GM12875 (cell line): Measurements from ENCODE around the gene NHERF1.

ENCODE experiments used
- H3K4me3 ChIP-seq: one replicate; pipeline ENCODE4 v1.5.1; 2011; ENCODE audit warnings: low read depth, low read length, control low read depth
- TF ChIP-seq, protein P1 (sequence below): IDR thresholded peaks from 2 replicates; pipeline ENCODE4 v1.5.1; 2011; ENCODE audit warnings: low read depth, mild to moderate bottlenecking, control low read depth, inconsistent platforms, low read length, moderate library complexity, borderline replicate concordance; ENCODE audit not compliant: insufficient read depth

Gene NHERF1

DNA sequence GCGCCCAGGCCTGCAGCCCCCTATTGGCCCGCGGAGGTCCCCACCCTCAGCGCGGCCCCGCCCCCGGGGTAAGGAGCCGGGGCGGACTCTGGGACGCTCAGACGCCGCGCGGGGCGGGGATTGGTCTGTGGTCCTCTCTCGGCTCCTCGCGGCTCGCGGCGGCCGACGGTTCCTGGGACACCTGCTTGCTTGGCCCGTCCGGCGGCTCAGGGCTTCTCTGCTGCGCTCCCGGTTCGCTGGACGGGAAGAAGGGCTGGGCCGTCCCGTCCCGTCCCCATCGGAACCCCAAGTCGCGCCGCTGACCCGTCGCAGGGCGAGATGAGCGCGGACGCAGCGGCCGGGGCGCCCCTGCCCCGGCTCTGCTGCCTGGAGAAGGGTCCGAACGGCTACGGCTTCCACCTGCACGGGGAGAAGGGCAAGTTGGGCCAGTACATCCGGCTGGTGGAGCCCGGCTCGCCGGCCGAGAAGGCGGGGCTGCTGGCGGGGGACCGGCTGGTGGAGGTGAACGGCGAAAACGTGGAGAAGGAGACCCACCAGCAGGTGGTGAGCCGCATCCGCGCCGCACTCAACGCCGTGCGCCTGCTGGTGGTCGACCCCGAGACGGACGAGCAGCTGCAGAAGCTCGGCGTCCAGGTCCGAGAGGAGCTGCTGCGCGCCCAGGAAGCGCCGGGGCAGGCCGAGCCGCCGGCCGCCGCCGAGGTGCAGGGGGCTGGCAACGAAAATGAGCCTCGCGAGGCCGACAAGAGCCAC lies at the start of gene NHERF1:
NHERF1 (plus strand) TSS at position 100 of the 750 bp plus-strand sequence; CDS start at position 319, 219 bp downstream.
- H3K4me3 ChIP-seq: peak within 1 kb of the TSS; percentile 82
- TF ChIP-seq, protein P1, sequence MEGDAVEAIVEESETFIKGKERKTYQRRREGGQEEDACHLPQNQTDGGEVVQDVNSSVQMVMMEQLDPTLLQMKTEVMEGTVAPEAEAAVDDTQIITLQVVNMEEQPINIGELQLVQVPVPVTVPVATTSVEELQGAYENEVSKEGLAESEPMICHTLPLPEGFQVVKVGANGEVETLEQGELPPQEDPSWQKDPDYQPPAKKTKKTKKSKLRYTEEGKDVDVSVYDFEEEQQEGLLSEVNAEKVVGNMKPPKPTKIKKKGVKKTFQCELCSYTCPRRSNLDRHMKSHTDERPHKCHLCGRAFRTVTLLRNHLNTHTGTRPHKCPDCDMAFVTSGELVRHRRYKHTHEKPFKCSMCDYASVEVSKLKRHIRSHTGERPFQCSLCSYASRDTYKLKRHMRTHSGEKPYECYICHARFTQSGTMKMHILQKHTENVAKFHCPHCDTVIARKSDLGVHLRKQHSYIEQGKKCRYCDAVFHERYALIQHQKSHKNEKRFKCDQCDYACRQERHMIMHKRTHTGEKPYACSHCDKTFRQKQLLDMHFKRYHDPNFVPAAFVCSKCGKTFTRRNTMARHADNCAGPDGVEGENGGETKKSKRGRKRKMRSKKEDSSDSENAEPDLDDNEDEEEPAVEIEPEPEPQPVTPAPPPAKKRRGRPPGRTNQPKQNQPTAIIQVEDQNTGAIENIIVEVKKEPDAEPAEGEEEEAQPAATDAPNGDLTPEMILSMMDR: 0 out of 2 replicates have a peak, but pooled peaks have one; percentile 27

DNA sequence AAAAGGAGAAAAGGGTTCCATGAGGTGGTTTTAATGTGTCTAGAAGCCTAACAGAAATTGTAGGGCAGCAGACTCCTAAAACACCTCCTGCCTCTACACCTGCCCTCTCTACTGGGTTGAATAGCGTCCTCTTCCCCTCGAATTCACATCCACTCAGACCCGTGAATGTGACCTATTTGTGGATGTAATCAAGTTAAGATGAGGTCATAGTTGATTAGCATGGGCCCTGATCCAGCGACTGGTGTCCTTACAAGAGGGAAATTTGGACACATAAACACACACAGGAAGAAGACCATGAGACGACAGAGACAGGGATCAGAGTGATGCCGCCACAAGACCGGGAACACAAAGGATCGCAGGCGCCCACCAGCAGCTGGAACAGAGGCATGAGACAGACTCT lies 49.2 kb upstream of the NHERF1 start:
- TF ChIP-seq, protein P1: no peak
- H3K4me3 ChIP-seq: no peak overlapping the region

DNA sequence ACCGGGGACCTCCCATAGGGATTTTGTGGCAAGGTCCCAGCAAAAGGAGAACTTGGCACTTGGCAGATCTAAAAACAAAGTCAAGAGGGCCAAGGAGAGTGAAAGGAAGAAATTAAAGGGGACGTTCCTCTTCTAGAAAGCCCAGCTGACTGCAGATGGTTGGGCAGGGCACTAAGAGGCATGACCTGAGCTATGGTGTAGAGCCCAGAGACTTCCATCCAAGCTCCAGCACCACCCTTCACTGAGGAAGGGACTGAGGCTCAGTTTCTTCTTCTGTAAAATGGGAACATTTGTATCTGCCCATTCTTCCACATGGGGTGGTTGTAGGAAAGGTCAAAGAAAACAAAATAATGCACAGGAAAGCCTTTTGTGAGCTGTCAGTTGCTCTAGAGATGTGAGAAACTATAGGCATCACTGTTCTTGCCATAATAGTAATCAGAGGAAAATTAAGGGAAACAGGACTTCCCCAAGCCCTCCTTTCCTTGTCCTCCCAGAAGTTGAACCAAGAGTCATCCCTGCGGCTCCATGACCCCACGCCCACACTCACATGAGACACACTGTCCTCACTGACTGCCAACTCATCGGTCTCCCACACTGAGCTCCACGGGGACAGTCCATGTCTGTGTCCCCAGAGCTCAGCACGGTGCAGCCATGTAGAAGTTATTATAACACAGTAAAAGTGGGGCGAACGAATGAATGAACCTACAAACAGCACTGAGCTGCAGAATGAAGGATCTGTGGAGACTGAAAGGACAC lies 46.1 kb upstream of the NHERF1 start:
- TF ChIP-seq, protein P1: no peak

DNA sequence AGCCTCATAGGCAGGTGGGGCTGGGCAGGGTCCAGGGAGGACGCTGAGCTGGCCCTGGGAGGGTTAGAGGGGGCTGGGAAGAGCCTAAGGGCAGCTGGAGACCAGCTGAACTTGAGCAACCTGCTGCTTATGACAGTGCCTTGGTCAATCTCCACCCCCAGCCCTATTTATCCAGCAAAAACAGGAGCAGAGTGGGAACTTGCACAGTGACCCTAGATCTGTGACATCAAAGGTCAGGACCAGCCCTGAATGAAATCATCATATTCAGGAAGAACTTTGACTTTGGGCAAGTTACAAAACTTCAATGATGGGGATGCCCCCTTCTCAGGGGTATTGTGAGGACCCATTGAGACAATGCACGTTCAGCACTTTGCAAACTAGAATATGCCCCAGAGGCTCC lies 45.1 kb upstream of the NHERF1 start:
- H3K4me3 ChIP-seq: no peak overlapping the region
- TF ChIP-seq, protein P1: no peak

More for the DNA sequence above, 46.1 kb upstream of the NHERF1 start:
- H3K4me3 ChIP-seq: no peak overlapping the region

DNA sequence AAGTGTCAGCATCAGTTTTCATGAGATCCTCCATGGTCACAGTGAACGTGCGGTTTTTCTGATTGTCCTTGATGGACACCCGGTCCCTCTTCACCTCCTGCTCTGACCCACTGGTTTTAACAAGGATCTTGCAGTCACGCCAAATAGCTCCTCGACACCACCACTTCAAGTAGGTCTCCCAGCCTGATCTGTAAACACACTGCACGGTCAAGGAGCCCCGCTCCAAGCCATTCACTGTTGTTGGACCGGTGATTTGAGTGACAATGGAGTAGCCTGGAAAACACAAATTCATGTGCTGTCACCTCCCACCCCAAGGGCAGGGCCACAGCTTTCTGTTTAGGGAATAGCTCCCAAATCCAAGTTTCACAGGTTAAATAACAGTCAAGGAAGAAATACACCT lies 43.9 kb upstream of the NHERF1 start:
- TF ChIP-seq, protein P1: no peak
- H3K4me3 ChIP-seq: no peak overlapping the region

DNA sequence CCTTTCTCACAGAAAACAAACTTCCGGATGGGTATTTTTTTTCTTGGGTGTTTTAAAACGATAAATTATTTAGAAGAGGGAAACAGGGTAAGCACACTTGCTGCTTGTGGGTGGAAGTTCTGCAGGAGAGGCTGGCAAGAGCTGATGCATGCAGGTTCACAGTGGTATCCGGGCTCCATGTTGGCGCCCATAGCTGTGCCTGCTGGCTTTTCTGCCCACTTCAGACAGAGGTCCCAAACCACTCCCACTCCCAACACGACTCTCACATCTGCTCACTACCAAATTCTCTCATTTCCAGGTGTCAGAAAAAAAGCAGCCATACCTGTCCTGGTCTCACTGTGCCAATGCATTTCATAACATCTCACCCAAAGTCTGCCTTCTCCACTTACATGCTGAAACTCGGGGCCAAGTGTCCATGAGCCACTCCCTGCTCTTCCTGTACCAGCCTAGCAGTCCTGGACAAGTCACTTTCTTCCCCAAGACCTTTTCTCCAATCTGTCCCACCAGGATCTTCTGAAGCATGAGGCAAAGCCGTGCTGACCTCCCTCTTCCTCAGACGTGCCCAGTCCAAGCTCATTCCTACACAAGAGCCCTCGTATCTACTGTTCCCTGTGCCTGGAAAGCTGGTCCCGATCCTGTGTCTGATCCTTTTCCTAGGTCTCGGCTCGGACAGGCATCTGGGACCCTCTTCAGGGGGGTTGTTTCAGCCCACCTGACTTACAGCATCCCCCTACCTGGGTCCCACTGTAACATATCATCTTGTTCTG lies 37.2 kb upstream of the NHERF1 start:
- TF ChIP-seq, protein P1: no peak
- H3K4me3 ChIP-seq: no peak overlapping the region
